ENCODE results near the gene SLC10A4.

- TF ChIP-seq GATA2 (IDR thresholded peaks at IDR 0.05; ENCODE audit: low read depth, low read length) = no peak
- TF ChIP-seq GATA3 (IDR thresholded peaks at IDR 0.05; ENCODE audit: low read depth, low read length) = no peak
Observed at GRCh38 chr4:48495941-48496340, 12.8 kb downstream of the SLC10A4 start.
